Measurements from ENCODE around the gene LDB1. TPM values are rescaled to one million over a fixed set of nuclear protein-coding genes. Genes with fewer than 3 reads are reported as not detected.

LDB1 gene
- 10 to 100 TPM; 30.8 to 31.4 TPM for total RNA-seq

- no peak for TF ChIP-seq CTCF (IDR thresholded peaks at IDR 0.05)
- intact Hi-C loops (cut with DNase I): no loop called here
These were observed at the start of gene LDB1 for GRCh38 chr10:102120142-102120990. Gene LDB1, minus strand, starts transcription at chr10:102120368. Its CDS starts 258 bp downstream, at chr10:102120110.

GRCh38 chr10:102167861-102168260 is 47.7 kb upstream of the LDB1 start:
- no peak for TF ChIP-seq CTCF (IDR thresholded peaks at IDR 0.05)
- DNase-seq: no peak
- no peak overlapping the region for H3K9ac ChIP-seq (ENCODE audit: low read depth in 2 of 2, low read length in 2 of 2)
- H3K4me1 ChIP-seq: no peaks in the 10 kb centered on the region
- no peak overlapping the region for H3K4me3 ChIP-seq
- no peaks in the 10 kb centered on the region for H3K9me3 ChIP-seq
- no peaks in the 10 kb centered on the region for H3K27me3 ChIP-seq
- no peak overlapping the region for H3K27ac ChIP-seq
- H3K36me3 ChIP-seq: no peaks in the 10 kb centered on the region
- intact Hi-C loops (cut with DNase I): loop anchor here (2.0 to 10.0 kb wide), 2 partner anchors 63 to 187 kb away; no protein-coding TSS in a partner anchor

More at GRCh38 chr10:102120142-102120990, at the start of gene LDB1:
- peak; percentile 86 for DNase-seq
- peak within 1 kb of the TSS; percentile 92 to 98 for H3K9ac ChIP-seq (ENCODE audit: low read depth in 2 of 2, low read length in 2 of 2)
- H3K27ac ChIP-seq: peak within 1 kb of the TSS; percentile 84
- H3K36me3 ChIP-seq: no peaks in the 10 kb centered on the region
- H3K9me3 ChIP-seq: no peaks in the 10 kb centered on the region
- H3K27me3 ChIP-seq: no peaks in the 10 kb centered on the region
- peak within 1 kb of the TSS; percentile 69 for H3K4me3 ChIP-seq
- peaks cover 24% of the 10 kb centered on the region for H3K4me1 ChIP-seq

- H3K4me3 ChIP-seq: no peak overlapping the region
- H3K27me3 ChIP-seq: no peaks in the 10 kb centered on the region
- H3K27ac ChIP-seq: no peak overlapping the region
- TF ChIP-seq CTCF (IDR thresholded peaks at IDR 0.05): no peak
- no peaks in the 10 kb centered on the region for H3K9me3 ChIP-seq
- no peaks in the 10 kb centered on the region for H3K4me1 ChIP-seq
- H3K9ac ChIP-seq (ENCODE audit: low read depth in 2 of 2, low read length in 2 of 2): no peak overlapping the region
- intact Hi-C loops (cut with DNase I): loop anchor here (10.0 kb wide), 1 partner anchor 191 kb away; no protein-coding TSS in a partner anchor
- peaks cover 21% of the 10 kb centered on the region for H3K36me3 ChIP-seq
- no peak for DNase-seq
These were observed 43.3 kb upstream of the LDB1 start for GRCh38 chr10:102163342-102163989.

- intact Hi-C loops (cut with DNase I): loop anchor here (10.0 kb wide), 1 partner anchor 195 kb away; no protein-coding TSS in a partner anchor
- no peaks in the 10 kb centered on the region for H3K9me3 ChIP-seq
These were observed 39.7 kb upstream of the LDB1 start for GRCh38 chr10:102159831-102160230.

More at GRCh38 chr10:102159831-102160230, 39.7 kb upstream of the LDB1 start:
- no peak for DNase-seq
- Histone ChIP-seq H3K27me3 (no peaks in the 10 kb centered on the region), H3K4me1 (no peaks in the 10 kb centered on the region), H3K27ac (no peak overlapping the region), H3K9ac (ENCODE audit: low read depth in 2 of 2, low read length in 2 of 2) (no peak overlapping the region), H3K36me3 (peaks cover 21% of the 10 kb centered on the region), H3K4me3 (no peak overlapping the region)
- TF ChIP-seq CTCF (IDR thresholded peaks at IDR 0.05): no peak

Measured in colonic mucosa (tissue), 4 donors.